NB4 (cell line): Measurements from ENCODE around the gene PCDHA1.

Experiments used
- MAX ChIP-seq: IDR thresholded peaks from 2 replicates; pipeline ENCODE4 v1.6.1; 2011; ENCODE audit warnings: low read depth, low read length
- TF ChIP-seq, protein P1 (sequence below): IDR thresholded peaks from one replicate; pipeline ENCODE4 v1.5.1; 2012; ENCODE audit warnings: low read depth, low read length

- TF ChIP-seq, protein P1, sequence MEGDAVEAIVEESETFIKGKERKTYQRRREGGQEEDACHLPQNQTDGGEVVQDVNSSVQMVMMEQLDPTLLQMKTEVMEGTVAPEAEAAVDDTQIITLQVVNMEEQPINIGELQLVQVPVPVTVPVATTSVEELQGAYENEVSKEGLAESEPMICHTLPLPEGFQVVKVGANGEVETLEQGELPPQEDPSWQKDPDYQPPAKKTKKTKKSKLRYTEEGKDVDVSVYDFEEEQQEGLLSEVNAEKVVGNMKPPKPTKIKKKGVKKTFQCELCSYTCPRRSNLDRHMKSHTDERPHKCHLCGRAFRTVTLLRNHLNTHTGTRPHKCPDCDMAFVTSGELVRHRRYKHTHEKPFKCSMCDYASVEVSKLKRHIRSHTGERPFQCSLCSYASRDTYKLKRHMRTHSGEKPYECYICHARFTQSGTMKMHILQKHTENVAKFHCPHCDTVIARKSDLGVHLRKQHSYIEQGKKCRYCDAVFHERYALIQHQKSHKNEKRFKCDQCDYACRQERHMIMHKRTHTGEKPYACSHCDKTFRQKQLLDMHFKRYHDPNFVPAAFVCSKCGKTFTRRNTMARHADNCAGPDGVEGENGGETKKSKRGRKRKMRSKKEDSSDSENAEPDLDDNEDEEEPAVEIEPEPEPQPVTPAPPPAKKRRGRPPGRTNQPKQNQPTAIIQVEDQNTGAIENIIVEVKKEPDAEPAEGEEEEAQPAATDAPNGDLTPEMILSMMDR: no peak
- no peak for TF ChIP-seq MAX
These were observed 253.1 kb downstream of the PCDHA1 start for GRCh38 chr5:141039061-141039460.
